Superior temporal gyrus (tissue), 1 donor: ENCODE measurements around the gene ZNF76.

ENCODE experiments used
- DNase-seq: peaks from one replicate; pipeline ENCODE4 v3.0.0-alpha.2; 2016; ENCODE audit errors: extremely low spot score

Gene ZNF76

GRCh38 chr6:35259194-35259947 is at the start of gene ZNF76:
TSS of gene ZNF76 (plus strand) at chr6:35259735. CDS start at chr6:35281152, 21,417 bp downstream.
- DNase-seq, result peak; percentile 97

GRCh38 chr6:35213298-35213791 is 46.2 kb upstream of the ZNF76 start:
- DNase-seq, result no peak

- no peak for DNase-seq
Observed at GRCh38 chr6:35213824-35214756, 45.4 kb upstream of the ZNF76 start, which contains the start of gene SCUBE3. TSS of gene SCUBE3 (plus strand) at chr6:35213956. CDS start at chr6:35214419, 463 bp downstream.

- DNase-seq, result no peak
Observed at GRCh38 chr6:35214869-35215664, 44.5 kb upstream of the ZNF76 start.

- no peak for DNase-seq
Observed at GRCh38 chr6:35215665-35216411, 43.7 kb upstream of the ZNF76 start.

GRCh38 chr6:35216412-35216732 is 43.2 kb upstream of the ZNF76 start:
- DNase-seq, result no peak

GRCh38 chr6:35216851-35217811 is 42.4 kb upstream of the ZNF76 start:
- DNase-seq, result no peak

- DNase-seq, result no peak
Observed at GRCh38 chr6:35218021-35218420, 41.5 kb upstream of the ZNF76 start.

GRCh38 chr6:35218456-35218855 is 41.1 kb upstream of the ZNF76 start:
- DNase-seq, result no peak

GRCh38 chr6:35219683-35220326 is 39.7 kb upstream of the ZNF76 start:
- no peak for DNase-seq

GRCh38 chr6:35220711-35221110 is 38.8 kb upstream of the ZNF76 start:
- no peak for DNase-seq

GRCh38 chr6:35223396-35223795 is 36.1 kb upstream of the ZNF76 start:
- no peak for DNase-seq

- no peak for DNase-seq
Observed at GRCh38 chr6:35224720-35225119, 34.8 kb upstream of the ZNF76 start.

GRCh38 chr6:35228481-35228880 is 31.1 kb upstream of the ZNF76 start:
- DNase-seq, result no peak

- no peak for DNase-seq
Observed at GRCh38 chr6:35229304-35229703, 30.2 kb upstream of the ZNF76 start.

GRCh38 chr6:35230498-35230897 is 29.0 kb upstream of the ZNF76 start:
- DNase-seq, result no peak

GRCh38 chr6:35230950-35231349 is 28.6 kb upstream of the ZNF76 start:
- DNase-seq, result no peak

GRCh38 chr6:35231563-35231962 is 28.0 kb upstream of the ZNF76 start:
- no peak for DNase-seq

- no peak for DNase-seq
Observed at GRCh38 chr6:35234901-35235300, 24.6 kb upstream of the ZNF76 start.
